ENCODE results near the gene DNASE1L2.

DNASE1L2 gene

GRCh38 chr16:2226245-2226793, 9.9 kb upstream of the DNASE1L2 start:
- no peak for TF ChIP-seq CTCF (conservative IDR thresholded peaks at IDR 0.05; ENCODE audit: low read depth, low read length)
- H3K4me3 ChIP-seq (ENCODE audit: low read length): no peak overlapping the region
- DNase-seq (ENCODE audit: low read depth): no peak

GRCh38 chr16:2226918-2227317, 9.3 kb upstream of the DNASE1L2 start:
- no peak for TF ChIP-seq CTCF (conservative IDR thresholded peaks at IDR 0.05; ENCODE audit: low read depth, low read length)
- no peak overlapping the region for H3K4me3 ChIP-seq (ENCODE audit: low read length)
- no peak for DNase-seq (ENCODE audit: low read depth)

GRCh38 chr16:2228161-2228824, 8.0 kb upstream of the DNASE1L2 start:
- no peak overlapping the region for H3K4me3 ChIP-seq (ENCODE audit: low read length)
- TF ChIP-seq CTCF (conservative IDR thresholded peaks at IDR 0.05; ENCODE audit: low read depth, low read length): no peak
- no peak for DNase-seq (ENCODE audit: low read depth)

DNA sequence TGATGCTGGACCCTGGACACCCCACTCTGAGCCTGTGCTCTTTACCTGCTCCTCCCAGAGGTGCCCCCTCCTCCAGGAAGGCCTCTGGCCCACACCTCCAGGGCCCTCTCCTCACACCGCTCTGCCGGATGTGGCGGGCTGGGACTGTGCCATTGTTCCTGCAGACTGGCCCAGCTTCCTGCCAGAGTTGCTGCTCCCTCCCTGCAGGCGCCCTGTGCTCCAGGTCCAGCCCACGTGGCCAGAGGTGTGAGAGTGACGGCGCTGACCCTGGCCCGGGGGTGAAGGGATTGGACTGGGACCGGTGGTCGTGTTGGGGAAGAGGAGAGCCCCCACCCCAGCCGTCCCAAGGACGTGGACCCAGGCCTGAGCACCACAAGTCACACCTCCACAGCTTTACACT, 7.2 kb upstream of the DNASE1L2 start:
- no peak for DNase-seq (ENCODE audit: low read depth)
- H3K4me3 ChIP-seq (ENCODE audit: low read length): no peak overlapping the region
- TF ChIP-seq CTCF (conservative IDR thresholded peaks at IDR 0.05; ENCODE audit: low read depth, low read length): no peak

DNA sequence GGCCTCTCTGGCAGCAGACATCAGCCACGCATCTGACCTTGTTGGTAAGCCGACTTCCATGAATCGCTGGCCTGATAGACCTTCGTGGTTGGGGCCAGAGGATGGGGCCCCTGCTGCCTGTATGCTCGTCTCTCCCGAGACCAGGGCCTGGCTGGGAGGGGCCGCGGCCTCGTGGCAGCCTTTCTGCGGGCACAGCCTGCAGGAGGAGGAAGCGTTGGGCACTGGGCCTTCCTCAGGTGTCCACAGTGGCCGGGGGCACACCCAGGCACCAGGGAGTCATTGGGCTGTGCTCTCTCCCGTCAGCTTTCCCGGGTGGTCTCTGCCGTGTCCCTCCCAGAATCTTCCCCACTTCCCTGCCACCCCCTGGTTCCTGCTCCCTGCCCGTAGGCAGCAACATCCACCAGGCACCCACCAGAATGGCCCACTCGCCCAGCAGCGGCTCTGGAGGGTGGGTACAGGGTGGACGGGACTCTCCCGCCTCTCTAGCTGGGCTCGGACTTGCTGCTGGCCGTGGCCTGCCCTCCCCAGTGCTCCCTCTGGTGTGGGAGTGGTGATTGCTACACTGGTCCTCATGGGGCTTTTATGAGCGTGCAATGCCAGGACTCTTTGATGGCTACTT, 6.5 kb upstream of the DNASE1L2 start:
- TF ChIP-seq CTCF (conservative IDR thresholded peaks at IDR 0.05; ENCODE audit: low read depth, low read length): no peak
- DNase-seq (ENCODE audit: low read depth): no peak
- H3K4me3 ChIP-seq (ENCODE audit: low read length): no peak overlapping the region

DNA sequence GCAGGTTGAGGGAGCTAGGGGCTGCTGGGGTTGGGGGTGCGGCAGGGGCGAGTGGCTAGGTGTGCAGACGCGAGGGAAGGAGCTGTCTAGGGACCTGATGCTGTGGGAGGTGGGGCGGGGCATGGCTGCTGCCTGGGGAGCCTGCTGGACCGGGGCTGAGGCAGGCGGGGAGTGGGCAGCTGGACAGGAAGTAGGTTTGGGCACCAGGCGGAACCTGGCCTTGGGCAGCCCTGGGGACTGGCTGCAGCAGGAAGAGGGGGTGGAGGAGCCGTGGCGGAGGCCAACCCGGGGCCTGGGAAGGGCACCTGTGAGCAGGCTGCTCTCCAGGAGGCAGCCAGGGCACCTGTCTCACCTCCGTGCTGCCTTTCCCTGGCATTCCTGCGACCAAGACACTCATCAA, 5.9 kb upstream of the DNASE1L2 start:
- no peak for TF ChIP-seq CTCF (conservative IDR thresholded peaks at IDR 0.05; ENCODE audit: low read depth, low read length)
- no peak overlapping the region for H3K4me3 ChIP-seq (ENCODE audit: low read length)
- DNase-seq (ENCODE audit: low read depth): no peak

All from retinal pigment epithelial cell (primary cell).